ENCODE results near the gene FAM234B. TPM values are rescaled to one million over a fixed set of nuclear protein-coding genes. Genes with fewer than 3 reads are reported as not detected.

Gene FAM234B
- total RNA-seq, 1 experiment from 2014 or later: 20.8 TPM

GRCh38 chr12:13125996-13126395 is 81.8 kb downstream of the FAM234B start:
- Histone ChIP-seq H2AFZ (ENCODE audit: low read length) (no peak overlapping the region), H2BK5ac (ENCODE audit: insufficient read length, low read length) (no peak overlapping the region), H4K5ac (ENCODE audit: insufficient read length, low read depth, low read length) (no peak overlapping the region), H3K56ac (ENCODE audit: insufficient read length, low read depth, low read length) (no peak overlapping the region), H3T11ph (ENCODE audit: low read length) (no peak overlapping the region), H3K23me2 (ENCODE audit: insufficient read length, low read depth, low read length, poor library complexity, severe bottlenecking) (no peaks in the 10 kb centered on the region), H3K79me1 (ENCODE audit: insufficient read depth, low read depth, low read length, poor library complexity, severe bottlenecking) (no peaks in the 10 kb centered on the region), H4K91ac (ENCODE audit: insufficient read length, low read depth, low read length) (no peak overlapping the region), H3K27me3 (ENCODE audit: insufficient read depth, low read length) (no peaks in the 10 kb centered on the region), H2BK12ac (ENCODE audit: insufficient read length, low read depth, low read length) (no peak overlapping the region), H3K4ac (ENCODE audit: low read depth, low read length) (no peak overlapping the region), H3K79me2 (ENCODE audit: insufficient read depth, low read length) (no peaks in the 10 kb centered on the region), H3K14ac (ENCODE audit: insufficient read depth, low read length) (no peak overlapping the region), H3K9me3 (ENCODE audit: control insufficient read depth, low read depth, low read length) (no peaks in the 10 kb centered on the region), H3K18ac (ENCODE audit: insufficient read length, low read depth, low read length) (no peak overlapping the region), H3K9ac (ENCODE audit: extremely low read depth, insufficient read length, low read length) (no peak overlapping the region), H2BK20ac (ENCODE audit: low read depth, low read length, poor library complexity, severe bottlenecking) (no peak overlapping the region), H3K4me2 (ENCODE audit: insufficient read depth, insufficient read length, low read length) (no peak overlapping the region), H3K27ac (ENCODE audit: insufficient read length, low read depth, low read length) (no peak overlapping the region), H4K20me1 (ENCODE audit: control insufficient read depth, insufficient read depth, insufficient read length) (no peaks in the 10 kb centered on the region), H2AK5ac (ENCODE audit: insufficient read length, low read length) (no peak overlapping the region), H2BK120ac (ENCODE audit: low read depth, low read length, poor library complexity, severe bottlenecking) (no peak overlapping the region), H2BK15ac (ENCODE audit: low read depth, low read length) (no peak overlapping the region), H3K4me1 (ENCODE audit: insufficient read depth, low read length) (peaks cover 4% of the 10 kb centered on the region), H3K23ac (ENCODE audit: insufficient read length, low read depth, low read length) (no peak overlapping the region), H4K8ac (replicated peaks; ENCODE audit: insufficient read length, low read depth, low read length) (no peak overlapping the region)
- TF ChIP-seq CTCF (conservative IDR thresholded peaks at IDR 0.05): no peak
- H3K27ac Mint-ChIP-seq: no peak overlapping the region
- no CpG with 5 or more reads among the region's 2 CpGs for WGBS (ENCODE audit: extremely low coverage, insufficient read length, low lambda C conversion rate)
- no peaks in the 10 kb centered on the region; a peak in 2 of 7 replicates for H3K36me3 Mint-ChIP-seq (ENCODE audit: insufficient read depth in 1 of 3, low read depth in 3 of 3)
- no peaks in the 10 kb centered on the region for H3K27me3 Mint-ChIP-seq (ENCODE audit: low read depth)
- DNase-seq: no peak
- peaks cover 11 to 15% of the 10 kb centered on the region in 2 experiments for H3K4me1 Mint-ChIP-seq
- H3K9me3 Mint-ChIP-seq: no peaks in the 10 kb centered on the region
- H3K4me3 Mint-ChIP-seq: no peak overlapping the region
